ENCODE results near the gene OSCP1.
A peak's percentile ranks its signal among the peaks of the same experiment; 100 is the strongest.

Gene OSCP1

DNA sequence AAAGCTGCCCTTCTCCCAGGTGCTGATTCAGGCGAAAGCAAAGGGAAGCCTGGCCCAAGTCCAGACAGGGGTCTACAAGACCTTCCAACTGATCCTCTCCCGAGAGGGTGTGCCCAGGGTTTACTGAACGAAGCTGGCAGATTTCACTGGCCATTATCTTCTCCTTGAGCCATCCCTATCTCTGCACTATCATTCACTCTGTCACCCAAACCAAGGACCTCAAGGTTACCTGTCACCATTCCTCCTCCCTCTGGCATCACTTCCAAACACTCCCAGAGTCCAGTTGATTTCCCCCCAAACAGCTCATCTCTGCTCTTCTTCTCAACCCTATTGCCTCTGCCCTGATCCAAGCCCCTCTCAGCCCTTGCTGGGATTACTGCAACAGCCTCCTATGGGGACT lies 69.5 kb downstream of the OSCP1 start:
- DNase-seq: no peak

- no peak for DNase-seq
Measured at GRCh38 chr1:36380143-36380619, 70.1 kb downstream of the OSCP1 start.

DNA sequence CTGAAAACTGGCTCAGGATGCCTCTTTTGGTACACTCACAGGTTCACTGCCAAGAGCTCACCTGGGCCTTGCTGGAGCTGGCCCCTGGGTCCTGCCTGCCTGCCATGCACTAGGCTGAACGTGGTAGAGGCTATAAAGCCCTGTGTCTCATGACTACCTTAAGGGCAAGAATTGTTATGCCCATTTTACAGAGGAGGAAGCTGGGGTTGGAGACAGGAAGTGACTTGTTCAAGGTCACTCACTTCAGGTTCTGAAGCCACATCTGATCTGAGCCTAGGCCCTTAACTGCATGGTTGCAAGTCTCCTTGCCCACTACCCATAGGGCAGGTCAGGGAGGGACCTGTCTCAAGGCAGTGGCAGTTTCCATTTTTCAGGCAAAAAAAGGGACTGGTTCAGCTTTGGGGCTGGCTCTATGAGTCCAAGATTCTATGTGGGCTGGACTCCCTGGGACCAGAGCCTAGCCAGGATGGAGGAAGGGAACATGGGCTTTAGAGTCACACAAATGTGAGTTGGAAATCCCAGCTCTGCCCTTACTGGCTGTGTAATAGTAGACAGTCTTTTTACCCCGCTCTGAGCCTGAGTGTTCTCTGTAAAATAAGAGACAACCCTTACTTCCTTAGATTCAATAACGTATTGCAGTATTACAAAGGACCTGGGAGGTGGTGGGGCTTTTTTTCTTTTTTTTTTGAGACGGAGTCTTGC lies 72.3 kb downstream of the OSCP1 start:
- no peak for DNase-seq

GRCh38 chr1:36372617-36373016 lies 77.6 kb downstream of the OSCP1 start:
- no peak for DNase-seq

GRCh38 chr1:36369061-36369861 lies 81.0 kb downstream of the OSCP1 start:
- DNase-seq: peak; percentile 69
